ENCODE results near the gene RSPH10B.
A peak's percentile ranks its signal among the peaks of the same experiment; 100 is the strongest.
"Not testable (repeated sequence)": the region's sequence is repeated elsewhere in the genome, so short reads cannot be mapped to it uniquely, and the experiment has no call there.

Gene RSPH10B

GRCh38 chr7:6007386-6007785 is 36.9 kb upstream of the RSPH10B start:
- no peak for TF ChIP-seq CTCF (IDR thresholded peaks at IDR 0.05; ENCODE audit: insufficient read depth, missing control alignments)
- no peak for FAIRE-seq
- DNase-seq (ENCODE audit: insufficient read length, low spot score): no peak

- no peak for FAIRE-seq
- DNase-seq (ENCODE audit: insufficient read length, low spot score): no peak
- TF ChIP-seq CTCF (IDR thresholded peaks at IDR 0.05; ENCODE audit: insufficient read depth, missing control alignments): peak; percentile 76
These were observed 26.8 kb upstream of the RSPH10B start for GRCh38 chr7:5997210-5997808.

GRCh38 chr7:5987061-5987460 is 16.6 kb upstream of the RSPH10B start:
- DNase-seq (ENCODE audit: insufficient read length, low spot score); FAIRE-seq: not testable (repeated sequence)

GRCh38 chr7:5979680-5980314 is 9.3 kb upstream of the RSPH10B start:
- DNase-seq (ENCODE audit: insufficient read length, low spot score): not testable (repeated sequence)
- FAIRE-seq: peak; percentile 86

- not testable (repeated sequence) for FAIRE-seq; DNase-seq (ENCODE audit: insufficient read length, low spot score)
These were observed 3.1 kb upstream of the RSPH10B start for GRCh38 chr7:5973580-5973979.

- DNase-seq (ENCODE audit: insufficient read length, low spot score); FAIRE-seq: not testable (repeated sequence)
These were observed 6.7 kb downstream of the RSPH10B start for GRCh38 chr7:5963810-5964209.

- not testable (repeated sequence) for DNase-seq (ENCODE audit: insufficient read length, low spot score)
These were observed 7.3 kb downstream of the RSPH10B start for GRCh38 chr7:5963205-5963604.

GRCh38 chr7:5934945-5935450 is 35.5 kb downstream of the RSPH10B start:
- FAIRE-seq; DNase-seq (ENCODE audit: insufficient read length, low spot score): not testable (repeated sequence)

More at GRCh38 chr7:5963205-5963604, 7.3 kb downstream of the RSPH10B start:
- not testable (repeated sequence) for FAIRE-seq

GRCh38 chr7:5931905-5932644 is 38.4 kb downstream of the RSPH10B start:
- DNase-seq (ENCODE audit: insufficient read length, low spot score); FAIRE-seq: not testable (repeated sequence)

- not testable (repeated sequence) for DNase-seq (ENCODE audit: insufficient read length, low spot score); FAIRE-seq
These were observed 39.2 kb downstream of the RSPH10B start for GRCh38 chr7:5931250-5931649.

GRCh38 chr7:5930290-5930689 is 40.2 kb downstream of the RSPH10B start:
- not testable (repeated sequence) for FAIRE-seq; DNase-seq (ENCODE audit: insufficient read length, low spot score)

GRCh38 chr7:5926263-5926870 is 44.1 kb downstream of the RSPH10B start:
- not testable (repeated sequence) for FAIRE-seq; DNase-seq (ENCODE audit: insufficient read length, low spot score)

GRCh38 chr7:5924630-5925029 is 45.9 kb downstream of the RSPH10B start:
- not testable (repeated sequence) for FAIRE-seq; DNase-seq (ENCODE audit: insufficient read length, low spot score)

GRCh38 chr7:5924180-5924579 is 46.3 kb downstream of the RSPH10B start:
- DNase-seq (ENCODE audit: insufficient read length, low spot score); FAIRE-seq: not testable (repeated sequence)

- FAIRE-seq; DNase-seq (ENCODE audit: insufficient read length, low spot score): not testable (repeated sequence)
These were observed 54.0 kb downstream of the RSPH10B start for GRCh38 chr7:5916529-5916928.

GRCh38 chr7:5908835-5909234 is 61.7 kb downstream of the RSPH10B start:
- DNase-seq (ENCODE audit: insufficient read length, low spot score): not testable (repeated sequence)
- peak; percentile 63 for FAIRE-seq

- not testable (repeated sequence) for DNase-seq (ENCODE audit: insufficient read length, low spot score); FAIRE-seq
These were observed 65.8 kb downstream of the RSPH10B start for GRCh38 chr7:5904726-5905125.
